H1 (cell line): ENCODE measurements around the gene GIMAP4. TPM values are rescaled to one million over a fixed set of nuclear protein-coding genes. Genes with fewer than 3 reads are reported as not detected.
"Not testable (repeated sequence)": the region's sequence is repeated elsewhere in the genome, so short reads cannot be mapped to it uniquely, and the experiment has no call there.

Source experiments
- CTCF ChIA-PET: fragments of 300-600 bp; sonication (Branson Sonifier 250); formaldehyde crosslinking; loops from one replicate; lab custom pipeline; 2021; ENCODE audit not compliant: partially characterized antibody; lab: Charles Lee
- POLR2A ChIA-PET: fragments of 300-600 bp; sonication (Branson Sonifier 250); formaldehyde crosslinking; loops from one replicate; lab custom pipeline; 2021; ENCODE audit warnings: inconsistent platforms; ENCODE audit not compliant: partially characterized antibody; lab: Charles Lee
- DNase-seq, 2 experiments: peaks; one replicate each; pipeline versions ENCODE4 v3.0.0 to v3.0.0-alpha.2; 2010 to 2022; ENCODE audit warnings: low spot score in 2 of 2, low read depth in 1 of 2, mixed read lengths in 1 of 2
- FAIRE-seq: peaks from 2 replicates; lab custom pipeline; 2011; peaks lifted over from hg19 to GRCh38; lab: Jason Lieb, UNC
- H2AFZ ChIP-seq: 2 replicates; pipeline ENCODE4 v1.8.1; 2012; ENCODE audit warnings: low read length, inconsistent platforms
- H2AK5ac ChIP-seq: 2 replicates; pipeline ENCODE4 v1.6.1; 2013; ENCODE audit warnings: low read depth, low read length
- H2BK120ac ChIP-seq: replicated peaks from 2 replicates; pipeline ENCODE3; 2013; ENCODE audit warnings: low read depth, low read length, inconsistent platforms
- H2BK12ac ChIP-seq: 2 replicates; pipeline ENCODE4 v1.6.1; 2013; ENCODE audit warnings: low read depth, low read length
- H2BK15ac ChIP-seq: 2 replicates; pipeline ENCODE4 v1.6.1; 2013; ENCODE audit warnings: low read length
- H2BK20ac ChIP-seq: 2 replicates; pipeline ENCODE4 v1.6.1; 2013; ENCODE audit warnings: low read length
- H2BK5ac ChIP-seq: 2 replicates; pipeline ENCODE4 v1.6.1; 2013; ENCODE audit warnings: low read depth, low read length
- H3K14ac ChIP-seq: 2 replicates; pipeline ENCODE4 v1.6.1; 2013; ENCODE audit warnings: inconsistent platforms; ENCODE audit not compliant: insufficient read length
- H3K18ac ChIP-seq: 2 replicates; pipeline ENCODE4 v1.6.1; 2013; ENCODE audit warnings: low read length; ENCODE audit errors: extremely low read depth
- H3K23ac ChIP-seq: 2 replicates; pipeline ENCODE4 v1.6.1; 2013; ENCODE audit warnings: inconsistent platforms; ENCODE audit not compliant: insufficient read length
- H3K23me2 ChIP-seq: 2 replicates; pipeline ENCODE4 v1.6.1; 2013; ENCODE audit warnings: low read depth, low read length
- H3K27ac ChIP-seq: 2 replicates; pipeline ENCODE4 v1.6.1; 2011; ENCODE audit warnings: low read depth, low read length, inconsistent platforms
- H3K27me3 ChIP-seq, 4 experiments: replicated peaks in 1 of 4; 1 replicate in 1 of 4; 2 replicates in 3 of 4; pipeline versions ENCODE4 v1.6.1 to v1.8.1; 2011 to 2013; ENCODE audit warnings: low read length in 3 of 4, mild to moderate bottlenecking in 3 of 4, inconsistent platforms in 2 of 4, mixed read lengths in 2 of 4, moderate library complexity in 1 of 4; ENCODE audit not compliant: control insufficient read depth in 3 of 4, insufficient read depth in 3 of 4; ENCODE audit errors: extremely low read depth in 1 of 4
- H3K36me3 ChIP-seq, 4 experiments: 2 replicates each; pipeline versions ENCODE4 v1.6.1 to v1.8.1; 2011 to 2013; ENCODE audit warnings: mild to moderate bottlenecking in 4 of 4, low read length in 3 of 4, moderate library complexity in 2 of 4, control low read depth in 1 of 4, inconsistent platforms in 1 of 4; ENCODE audit not compliant: insufficient read depth in 4 of 4, control insufficient read depth in 2 of 4
- H3K4ac ChIP-seq: replicated peaks from 2 replicates; pipeline ENCODE3; 2013; ENCODE audit warnings: low read length, low read depth, mixed read lengths, inconsistent platforms; ENCODE audit not compliant: insufficient read length
- H3K4me1 ChIP-seq, 4 experiments: replicated peaks in 1 of 4; 1 replicate in 1 of 4; 2 replicates in 3 of 4; pipeline versions ENCODE4 v1.6.1 to v1.8.1; 2011 to 2013; ENCODE audit warnings: low read length in 3 of 4, inconsistent platforms in 2 of 4, mixed read lengths in 1 of 4; ENCODE audit not compliant: insufficient read depth in 4 of 4, control insufficient read depth in 3 of 4
- H3K4me2 ChIP-seq, 2 experiments: 2 replicates each; pipeline versions ENCODE4 v1.6.1 to v1.8.1; 2011 to 2013; ENCODE audit warnings: low read depth in 2 of 2, low read length in 2 of 2, control low read depth in 1 of 2, inconsistent platforms in 1 of 2, mild to moderate bottlenecking in 1 of 2; ENCODE audit not compliant: insufficient read depth in 1 of 2
- H3K4me3 ChIP-seq, 4 experiments: fragments of 200-600, 300-600 bp in 1 of 4; sonication (generic), shearing (Covaris generic), sonication (Bioruptor Twin) in 1 of 4; 2 replicates each; pipeline versions ENCODE4 v1.5.1 to v1.8.1; 2011 to 2016; ENCODE audit warnings: low read length in 4 of 4, low read depth in 3 of 4, control low read depth in 2 of 4, inconsistent platforms in 2 of 4, mild to moderate bottlenecking in 2 of 4, mixed read lengths in 1 of 4, moderate library complexity in 1 of 4; ENCODE audit not compliant: insufficient read depth in 2 of 4; ENCODE audit errors: extremely low read depth in 1 of 4
- H3K56ac ChIP-seq: replicated peaks from 2 replicates; pipeline ENCODE3; 2013; ENCODE audit warnings: low read depth, mild to moderate bottlenecking, mixed read lengths, low read length, inconsistent platforms; ENCODE audit not compliant: insufficient read length
- H3K79me1 ChIP-seq: 2 replicates; pipeline ENCODE4 v1.6.1; 2013; ENCODE audit warnings: low read depth, low read length, control low read depth
- H3K79me2 ChIP-seq, 2 experiments: 2 replicates each; pipeline versions ENCODE4 v1.6.1 to v1.8.1; 2012 to 2013; ENCODE audit warnings: low read length in 2 of 2, mild to moderate bottlenecking in 2 of 2, inconsistent platforms in 1 of 2; ENCODE audit not compliant: insufficient read depth in 2 of 2, control insufficient read depth in 1 of 2
- H3K9ac ChIP-seq, 4 experiments: replicated peaks in 1 of 4; 1 replicate in 1 of 4; 2 replicates in 3 of 4; pipeline versions ENCODE4 v1.6.1 to v1.8.1; 2011 to 2013; ENCODE audit warnings: low read depth in 3 of 4, low read length in 3 of 4, control low read depth in 2 of 4, mild to moderate bottlenecking in 2 of 4, moderate library complexity in 2 of 4, inconsistent platforms in 1 of 4; ENCODE audit errors: extremely low read depth in 1 of 4
- H3K9me3 ChIP-seq, 2 experiments: 2 replicates each; pipeline versions ENCODE4 v1.6.1 to v1.8.1; 2012 to 2013; ENCODE audit warnings: mild to moderate bottlenecking in 2 of 2, moderate library complexity in 2 of 2, control low read depth in 1 of 2, inconsistent platforms in 1 of 2, low read depth in 1 of 2, low read length in 1 of 2, mixed read lengths in 1 of 2; ENCODE audit not compliant: insufficient read depth in 2 of 2
- H4K20me1 ChIP-seq, 2 experiments: replicated peaks in 1 of 2; 2 replicates each; pipeline versions ENCODE3 to v1.8.1; 2011 to 2013; ENCODE audit warnings: inconsistent platforms in 2 of 2, low read length in 2 of 2, mild to moderate bottlenecking in 1 of 2; ENCODE audit not compliant: insufficient read depth in 2 of 2, control insufficient read depth in 1 of 2
- H4K5ac ChIP-seq: 2 replicates; pipeline ENCODE4 v1.6.1; 2013; ENCODE audit warnings: low read length, low read depth, mixed read lengths, inconsistent platforms; ENCODE audit not compliant: insufficient read length
- H4K8ac ChIP-seq: 2 replicates; pipeline ENCODE4 v1.8.0; 2013; ENCODE audit warnings: mild to moderate bottlenecking, moderate library complexity, low read length, inconsistent platforms; ENCODE audit not compliant: insufficient read depth; ENCODE audit errors: extremely low read depth
- H4K91ac ChIP-seq: replicated peaks from 2 replicates; pipeline ENCODE3; 2013; ENCODE audit warnings: low read length, mixed read lengths, inconsistent platforms; ENCODE audit not compliant: insufficient read length
- WGBS, 2 experiments: shearing (Covaris generic) in 1 of 2; methylation state at CpG; one replicate each; pipeline versions ENCODE4 v1.1.6 to v1.1.7; 2013 to 2015; ENCODE audit warnings: low lambda C conversion rate in 2 of 2, mixed read lengths in 2 of 2, inconsistent platforms in 1 of 2, low coverage in 1 of 2, missing lambda C conversion rate in 1 of 2; ENCODE audit not compliant: insufficient replicate concordance in 2 of 2, insufficient coverage in 1 of 2, insufficient read length in 1 of 2; ENCODE audit errors: extremely low coverage in 1 of 2, missing lambda C conversion rate in 1 of 2; 5-methylcytosine and 5-hydroxymethylcytosine counted together
- polyA plus RNA-seq, 7 experiments: library from polyadenylated mRNA; depleted of rRNA in 3 of 7; stranded (reverse) in 5 of 7; unstranded in 2 of 7; fragments of >200 nt in 5 of 7; fragments of 200-250 nt in 2 of 7; gene quantifications; 1 replicate in 5 of 7; 2 replicates in 1 of 7; 4 replicates in 1 of 7; pipeline versions ENCODE4 v1.2.1 to v1.2.3, GENCODE V29; 2011 to 2013; ENCODE audit warnings: missing spikeins in 2 of 7, mixed read lengths in 2 of 7
- total RNA-seq: library from RNA; stranded (reverse); fragmentation: NEBNext Ultra II Directional; extraction: Animal tissue kit (Norgen Biotek cat#: 25700); gene quantifications from 2 replicates; pipeline ENCODE4 v1.2.1, GENCODE V29; 2021

Gene GIMAP4
- total and polyA plus RNA-seq, 2 of the 8 experiments (the other 6 are each of a cell fraction or from before 2014, with no cell fraction given), result 0.20 to 0.22 TPM

GRCh38 chr7:150603600-150603999 is 36.4 kb downstream of the GIMAP4 start:
- H4K91ac ChIP-seq, H4K5ac ChIP-seq, H2BK5ac ChIP-seq, H2AFZ ChIP-seq, H2BK15ac ChIP-seq, H3K4ac ChIP-seq, H3K23me2 ChIP-seq, H3K27me3 ChIP-seq, H3K4me3 ChIP-seq, H3K18ac ChIP-seq, H3K9ac ChIP-seq, H3K23ac ChIP-seq, H3K4me1 ChIP-seq, H2BK12ac ChIP-seq, H3K14ac ChIP-seq, H3K4me2 ChIP-seq, FAIRE-seq, H3K9me3 ChIP-seq, H3K56ac ChIP-seq, H4K20me1 ChIP-seq, H2AK5ac ChIP-seq, DNase-seq, H3K27ac ChIP-seq, H3K36me3 ChIP-seq, POLR2A ChIA-PET, H2BK20ac ChIP-seq, H3K79me2 ChIP-seq, CTCF ChIA-PET, H4K8ac ChIP-seq, H2BK120ac ChIP-seq, H3K79me1 ChIP-seq: not testable (repeated sequence)
- WGBS, 2 experiments, result 88% methylated on average over 2 of the region's 2 CpGs; no CpG with 5 or more reads in 1 of the 2 experiments
